Putamen (tissue), 1 donor: ENCODE results near the gene CNNM4.

Experiments
- DNase-seq: peaks from one replicate; pipeline ENCODE4 v3.0.0-alpha.2; 2016; ENCODE audit warnings: low spot score

CNNM4 gene

GRCh38 chr2:96832408-96832753 is 71.7 kb downstream of the CNNM4 start:
- no peak for DNase-seq

DNA sequence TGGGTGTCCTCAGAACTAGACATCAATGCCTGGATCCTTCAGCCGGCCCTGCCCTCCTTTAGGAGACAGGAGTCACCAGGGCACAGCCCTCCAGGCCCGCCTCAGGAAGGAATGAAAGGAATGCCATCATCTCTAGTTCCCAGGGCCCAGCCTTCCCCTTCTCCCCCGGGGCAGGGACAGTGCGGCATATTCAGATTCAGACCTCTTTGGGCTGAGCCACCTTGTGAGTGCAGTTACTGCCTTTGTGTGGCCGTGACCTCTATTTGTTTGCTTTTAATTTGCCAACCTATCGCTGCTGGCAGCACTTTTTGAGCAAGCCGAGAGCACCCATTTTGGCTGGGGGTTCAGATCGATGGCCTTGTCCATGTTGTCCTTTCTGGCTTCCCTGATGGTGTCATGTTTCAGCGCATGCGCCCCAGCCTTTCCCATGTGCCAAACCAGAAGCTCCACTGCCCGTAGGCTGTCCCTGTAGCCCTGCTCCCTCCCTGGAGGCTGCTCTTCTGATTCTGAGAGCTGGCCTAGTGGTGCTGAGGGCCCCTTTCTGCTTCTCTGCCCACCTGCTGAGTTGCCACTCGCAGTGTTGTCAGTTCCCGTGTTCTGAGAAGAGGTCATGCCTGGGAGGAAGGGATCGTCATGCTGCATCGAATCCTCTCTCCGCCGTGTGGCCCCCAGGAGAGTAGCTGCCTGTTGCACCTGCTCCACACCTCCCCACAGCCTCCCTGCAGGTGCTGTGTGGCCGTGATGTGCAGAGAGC is 72.2 kb downstream of the CNNM4 start:
- no peak for DNase-seq

- no peak for DNase-seq
Observed at GRCh38 chr2:96835830-96836229, 75.1 kb downstream of the CNNM4 start.

DNA sequence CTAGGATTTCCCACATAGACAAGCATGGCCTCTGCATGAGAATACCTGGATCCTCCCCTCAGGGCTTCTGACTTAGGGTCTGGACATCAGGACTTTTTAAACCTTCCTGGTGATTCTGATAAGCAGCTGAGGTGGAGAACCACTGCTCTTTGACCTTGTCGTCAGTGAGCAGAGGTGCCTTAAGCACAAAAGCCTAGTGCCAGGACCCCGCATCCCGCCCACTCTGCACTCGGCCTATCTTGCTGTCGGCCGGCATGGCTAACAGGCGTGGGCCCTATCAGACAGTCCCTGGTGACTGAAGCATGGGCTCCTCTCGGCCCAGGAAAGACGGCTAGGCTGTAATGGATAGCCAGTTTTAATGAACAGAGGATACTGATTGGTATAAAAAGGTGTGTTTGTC is 76.9 kb downstream of the CNNM4 start:
- DNase-seq, result no peak

DNA sequence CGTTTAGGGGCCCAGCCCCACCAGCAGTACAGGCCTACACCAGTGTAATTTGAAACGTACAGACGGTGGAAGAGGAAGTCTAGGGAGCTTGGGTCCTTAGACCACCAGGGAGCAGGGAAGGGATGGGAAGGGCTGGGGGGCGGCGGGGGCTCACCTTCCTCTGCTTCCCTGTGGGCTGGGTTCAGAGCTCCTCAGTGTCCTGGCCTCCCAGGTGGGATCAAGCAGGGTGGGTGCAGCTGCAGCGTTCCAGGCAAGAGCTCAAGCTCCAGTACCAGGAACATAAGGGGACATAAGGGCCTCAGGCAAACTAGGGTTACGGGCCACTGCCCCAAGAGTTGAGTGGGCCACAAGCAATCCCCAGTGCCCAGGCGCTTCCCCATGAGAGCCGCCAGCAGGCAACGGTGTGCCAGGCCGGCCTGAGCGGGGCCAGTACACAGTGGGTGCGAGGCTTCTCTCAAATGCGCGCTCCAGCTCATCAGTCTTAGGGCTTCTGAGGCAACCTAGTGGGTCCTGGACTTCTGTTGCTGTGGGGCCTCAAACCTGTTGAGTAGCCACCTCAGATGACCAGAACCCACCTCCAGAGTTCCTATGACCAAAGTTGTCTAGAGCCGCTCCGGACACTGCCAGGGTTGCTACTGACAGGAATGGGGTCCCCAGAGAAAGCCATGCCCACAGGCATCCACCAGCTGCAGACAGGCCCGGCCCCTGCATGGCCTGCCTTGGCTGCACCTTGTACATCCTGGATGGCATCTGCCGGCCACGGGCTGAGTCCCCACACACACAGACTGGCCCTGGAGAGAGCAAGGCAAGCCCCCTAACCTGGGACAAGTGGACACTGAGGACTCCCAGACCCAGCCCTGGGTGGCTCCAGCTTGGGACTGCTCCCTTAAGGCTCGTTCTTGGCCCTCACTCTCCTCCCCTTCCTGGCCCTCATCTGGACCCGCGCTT is 77.9 kb downstream of the CNNM4 start:
- DNase-seq, result no peak

DNA sequence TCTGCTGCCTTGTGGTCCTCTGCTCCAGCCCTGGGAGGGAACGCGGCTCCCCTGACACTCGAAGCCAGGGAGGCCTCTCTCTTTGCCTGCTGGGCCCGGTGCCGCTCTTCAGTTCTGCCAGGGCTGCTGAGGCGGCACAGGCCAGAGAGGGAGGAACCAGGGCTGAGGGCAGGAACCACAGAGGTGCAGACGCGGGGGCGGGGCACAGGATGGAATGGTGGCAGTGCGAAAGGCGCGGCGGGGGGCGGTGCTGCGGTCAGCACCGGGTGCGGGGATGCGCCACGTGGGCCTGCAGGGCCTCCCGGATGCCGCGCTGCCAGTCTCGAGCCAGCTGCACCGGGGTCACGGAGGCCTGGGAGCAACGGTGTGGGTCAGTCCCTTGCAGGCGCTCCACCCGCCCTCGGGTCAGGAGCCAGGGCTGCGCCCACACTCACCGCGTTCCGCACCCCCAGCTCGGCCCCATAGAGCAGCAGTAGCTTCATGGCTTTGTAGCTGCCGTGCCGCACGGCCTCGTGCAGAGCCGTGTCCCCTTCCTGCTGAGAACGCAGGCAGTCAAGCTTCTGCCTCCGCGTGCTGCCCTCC is 78.7 kb downstream of the CNNM4 start:
- no peak for DNase-seq

DNA sequence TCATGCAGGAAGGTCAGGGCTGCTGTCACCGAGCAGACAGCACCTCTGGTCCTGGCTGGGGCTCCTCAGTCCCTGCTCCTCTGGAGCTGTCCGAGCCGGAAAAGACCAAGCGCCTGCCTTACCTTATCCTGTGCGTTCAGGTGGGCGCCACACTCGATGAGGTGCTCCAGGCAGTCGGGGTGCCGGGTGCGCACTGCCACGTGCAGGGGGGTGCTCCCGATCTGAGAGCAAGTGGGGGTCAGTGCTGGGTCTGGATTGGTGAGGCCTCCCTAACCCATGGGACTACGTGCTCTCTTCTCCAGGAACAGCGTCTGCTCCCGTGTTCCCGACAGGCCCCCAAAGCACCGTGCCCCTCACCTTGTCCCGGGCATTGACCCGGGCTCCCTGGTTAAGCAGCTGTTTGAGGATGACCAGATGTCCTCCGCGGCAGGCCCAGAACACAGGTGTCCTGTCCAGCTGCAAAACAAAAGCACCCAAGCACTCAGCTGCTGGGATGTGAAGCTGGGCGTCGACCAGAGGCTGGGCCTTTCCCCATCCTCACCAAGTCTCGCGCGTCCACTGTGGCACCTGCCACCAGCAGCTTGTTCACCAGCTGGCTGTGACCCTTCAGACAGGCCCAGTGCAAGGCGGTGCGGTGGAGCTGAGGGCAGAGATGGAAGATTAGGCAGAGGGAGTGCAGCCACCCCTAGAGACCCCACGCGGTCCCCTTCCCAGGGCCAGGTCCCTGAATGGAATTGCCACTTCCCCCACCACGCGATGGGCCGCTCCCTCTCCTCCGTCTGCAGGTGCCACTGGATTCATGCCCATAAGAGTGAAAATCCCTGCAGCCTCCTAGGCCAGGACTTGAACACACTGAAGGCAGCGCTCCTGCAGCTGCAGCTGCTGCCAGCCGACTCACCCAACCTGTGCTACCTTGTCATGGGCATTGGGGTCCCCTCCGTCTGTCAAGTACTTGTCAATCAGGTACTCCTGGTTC is 79.5 kb downstream of the CNNM4 start:
- DNase-seq, result no peak

- no peak for DNase-seq
Observed at GRCh38 chr2:96841701-96842495, 81.2 kb downstream of the CNNM4 start.

GRCh38 chr2:96842600-96842999 is 81.9 kb downstream of the CNNM4 start:
- DNase-seq, result no peak

- no peak for DNase-seq
Observed at GRCh38 chr2:96843538-96844268, 83.0 kb downstream of the CNNM4 start, which contains the start of gene ANKRD23. Gene ANKRD23, minus strand, starts transcription at chr2:96844021. Its CDS starts 29 bp downstream, at chr2:96843992.

- no peak for DNase-seq
Observed at GRCh38 chr2:96844405-96844808, 83.7 kb downstream of the CNNM4 start.

DNA sequence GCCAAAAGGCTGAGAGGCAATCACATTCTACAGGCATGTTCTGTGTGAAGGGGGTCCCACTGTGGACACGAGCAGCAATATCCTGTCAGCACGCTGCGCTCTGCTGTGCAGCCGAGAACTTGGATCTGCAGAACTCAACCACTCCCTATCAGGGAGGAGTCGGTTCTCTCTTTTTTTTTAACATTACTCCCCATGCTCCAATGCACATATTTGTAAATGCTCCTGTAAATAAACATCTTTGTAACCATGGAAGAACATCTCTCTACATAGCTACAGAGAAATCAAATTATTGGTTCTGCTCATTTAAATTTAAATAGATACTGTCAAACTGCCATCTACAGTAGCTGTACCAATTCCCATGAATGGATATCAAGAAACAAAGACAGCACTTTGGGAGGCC is 86.1 kb downstream of the CNNM4 start:
- no peak for DNase-seq

DNA sequence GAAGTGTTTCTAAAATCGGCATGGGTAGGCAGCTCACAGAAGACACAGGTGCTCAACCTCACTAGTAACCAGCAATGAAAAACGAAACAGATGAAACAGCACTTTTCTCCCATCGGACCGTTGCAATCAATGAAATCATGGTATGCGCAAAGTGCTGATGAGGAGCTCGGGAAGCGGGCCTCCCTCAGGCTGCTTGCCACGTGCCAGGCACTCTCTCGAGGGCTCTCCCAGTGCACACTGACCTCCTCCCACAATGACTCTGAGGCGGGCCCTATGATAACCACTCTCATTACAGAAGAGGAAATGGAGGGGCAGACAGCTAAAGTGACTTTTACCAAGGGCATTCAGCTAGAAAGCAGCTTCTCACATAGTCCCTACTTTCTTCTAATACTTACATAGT is 86.9 kb downstream of the CNNM4 start:
- DNase-seq, result no peak

DNA sequence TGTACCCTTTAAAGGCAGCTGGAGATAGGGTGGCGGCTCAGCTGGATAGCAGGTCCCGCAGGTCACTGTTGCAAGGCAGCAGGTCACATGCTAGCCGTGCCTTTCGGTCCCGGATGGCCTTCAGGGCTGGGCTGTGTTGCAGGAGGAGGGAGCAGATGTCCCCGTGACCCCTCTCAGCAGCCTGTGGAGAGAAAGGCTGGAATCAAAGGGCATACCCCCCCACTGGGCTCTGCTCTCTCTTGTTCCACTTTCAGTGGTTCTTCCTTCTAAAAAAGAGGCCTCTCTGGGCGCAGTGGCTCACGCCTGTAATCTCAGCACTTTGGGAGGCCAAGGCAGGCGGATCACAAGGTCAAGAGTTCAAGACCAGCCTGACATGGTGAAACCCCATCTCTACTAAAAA is 87.6 kb downstream of the CNNM4 start:
- no peak for DNase-seq

DNA sequence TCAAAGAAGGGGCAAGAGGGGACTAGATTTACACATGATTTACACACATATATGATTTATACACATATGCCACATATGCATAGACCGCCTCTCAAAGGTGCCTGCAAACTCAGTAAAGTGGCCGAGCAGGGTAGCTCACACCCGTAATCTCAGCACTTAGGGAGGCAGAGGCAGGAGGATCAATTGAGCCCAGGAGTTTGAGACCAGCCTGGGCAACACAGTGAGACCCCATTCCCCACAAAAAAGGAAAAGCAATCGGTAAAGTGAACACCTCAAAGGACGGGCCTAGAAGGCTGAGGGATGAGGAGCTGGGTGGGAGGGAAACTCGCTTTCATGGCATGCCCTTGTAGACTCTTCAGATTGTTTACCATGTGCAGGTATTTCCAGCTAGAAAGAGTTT is 92.0 kb downstream of the CNNM4 start:
- DNase-seq, result no peak

GRCh38 chr2:96853321-96853720 is 92.6 kb downstream of the CNNM4 start:
- DNase-seq, result no peak

DNA sequence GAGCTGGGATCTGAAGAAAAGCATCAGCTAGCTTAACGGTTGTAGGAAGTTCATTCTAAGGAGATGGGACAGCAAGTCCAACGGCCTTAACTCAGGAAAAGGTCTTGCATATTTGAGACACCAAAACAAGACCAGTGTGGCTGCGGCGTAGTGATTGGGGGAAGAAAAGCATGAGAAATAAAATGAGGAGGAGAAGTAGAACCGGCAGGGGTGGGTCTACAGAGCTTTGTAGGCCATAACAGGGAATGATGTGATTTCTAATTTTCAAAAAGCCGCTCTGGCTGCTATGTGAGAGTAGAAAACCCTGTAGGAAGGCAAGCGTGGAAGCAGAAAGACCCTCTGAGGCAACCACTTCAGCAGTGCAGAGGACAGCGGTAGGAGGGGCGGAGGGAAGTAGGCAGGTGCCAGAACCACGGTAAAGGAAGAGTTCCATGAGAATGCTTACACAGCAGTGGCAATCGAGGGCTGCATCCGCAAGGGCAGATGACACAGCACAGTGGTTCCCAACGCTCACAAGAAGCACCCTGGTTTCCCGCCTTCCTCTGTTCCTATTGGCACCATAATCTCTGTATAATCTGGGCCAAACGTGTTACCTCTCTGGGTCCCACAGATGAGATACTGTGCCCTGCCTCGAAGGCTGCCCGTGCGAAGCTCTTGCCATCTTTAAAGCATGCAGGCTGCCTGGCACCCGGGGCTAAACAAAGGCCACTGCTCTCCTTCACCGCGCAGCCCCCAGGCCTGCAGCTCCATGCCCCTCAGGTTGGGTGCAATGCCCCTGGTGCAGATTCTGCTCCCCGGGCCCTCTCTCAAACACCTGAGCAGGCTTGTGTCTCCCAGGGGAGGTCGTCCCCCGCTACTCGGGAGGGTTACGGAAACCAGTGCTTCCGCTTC is 96.3 kb downstream of the CNNM4 start:
- no peak for DNase-seq

DNA sequence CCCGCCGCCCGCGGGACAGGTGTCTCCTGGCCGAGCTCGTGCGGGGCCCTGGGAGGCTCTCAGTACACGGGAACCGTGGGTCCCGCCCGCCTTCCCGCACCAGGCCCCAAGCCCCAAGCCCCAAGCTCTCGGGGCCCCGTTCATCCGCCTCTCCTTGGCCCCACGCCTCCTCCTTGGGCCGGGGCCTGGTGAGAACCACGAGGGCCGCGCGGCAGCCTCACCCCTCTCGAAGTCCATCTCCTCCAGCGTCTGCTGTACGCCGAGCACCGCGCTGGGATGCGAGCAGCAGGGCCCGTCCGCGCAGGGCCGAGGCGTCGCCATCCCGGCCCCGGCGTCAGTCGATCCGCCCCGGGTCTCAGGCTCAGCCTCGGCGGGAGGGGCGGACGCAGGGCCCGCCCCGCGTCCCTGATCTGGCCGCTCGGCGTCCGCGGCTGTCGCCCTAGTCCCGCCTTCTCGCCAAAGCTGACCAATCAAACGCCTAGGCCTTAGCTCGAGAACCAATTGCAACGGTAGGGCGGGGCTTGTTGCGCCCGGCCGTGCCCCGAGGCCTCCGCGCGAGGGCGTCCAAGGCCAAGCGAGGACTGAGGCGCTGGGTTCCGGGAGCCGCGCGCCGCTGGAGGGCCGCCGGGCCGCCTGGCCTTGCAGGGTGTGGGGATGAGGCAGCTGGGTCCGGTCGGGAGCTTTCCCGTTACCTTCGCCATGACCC is 97.1 kb downstream of the CNNM4 start, which contains the start of gene ANKRD39:
TSS of gene ANKRD39 (minus strand) at position 350 of the 706 bp plus-strand sequence. CDS start at position 321, 29 bp downstream.
- DNase-seq, result peak; percentile 98
